Upper lobe of right lung (tissue), 1 donor: ENCODE measurements around the gene MPPED1. TPM values are rescaled to one million over a fixed set of nuclear protein-coding genes. Genes with fewer than 3 reads are reported as not detected.

Source experiments
- ATAC-seq: fragments of 200-7000 bp; cut with Tn5 transposase; one replicate; pipeline ENCODE4 v1.9.1; 2020; ENCODE audit warnings: mild to moderate bottlenecking, moderate library complexity
- DNase-seq: peaks from one replicate; pipeline ENCODE4 v3.0.0-alpha.2; 2020
- H3K27ac ChIP-seq: fragments of 200-600 bp; one replicate; pipeline ENCODE4 v1.8.0; 2022
- H3K27me3 ChIP-seq: fragments of 200-600 bp; one replicate; pipeline ENCODE4 v1.8.0; 2022; ENCODE audit warnings: mild to moderate bottlenecking
- H3K36me3 ChIP-seq: fragments of 200-600 bp; one replicate; pipeline ENCODE4 v1.8.0; 2022
- H3K4me1 ChIP-seq: fragments of 200-600 bp; one replicate; pipeline ENCODE4 v1.8.0; 2022
- H3K4me3 ChIP-seq: fragments of 200-600 bp; one replicate; pipeline ENCODE4 v1.8.0; 2022; ENCODE audit warnings: mild to moderate bottlenecking
- H3K9me3 ChIP-seq: fragments of 200-600 bp; one replicate; pipeline ENCODE4 v1.8.0; 2022
- intact Hi-C: fragments of 100-400 bp; cut with DNase I; formaldehyde crosslinking; loops from one replicate; pipeline ENCODE4 v1.11.0; 2022
- total RNA-seq: library from RNA; stranded (reverse); fragmentation: NEBNext Ultra II Directional; extraction: Animal tissue kit (Norgen Biotek cat#: 25700); gene quantifications from one replicate; pipeline ENCODE4 v1.2.1, GENCODE V29; 2021
- TF ChIP-seq, protein P1 (sequence below): fragments of 200-600 bp; IDR thresholded peaks from one replicate; pipeline ENCODE4 v1.8.0; 2022; ENCODE audit warnings: antibody characterized with exemption
- donor health status: DM: no; HTN: yes; CAD: no; lungs with severe emphysema.

MPPED1 gene
- total RNA-seq, 1 donor from 2014 or later = not detected

DNA sequence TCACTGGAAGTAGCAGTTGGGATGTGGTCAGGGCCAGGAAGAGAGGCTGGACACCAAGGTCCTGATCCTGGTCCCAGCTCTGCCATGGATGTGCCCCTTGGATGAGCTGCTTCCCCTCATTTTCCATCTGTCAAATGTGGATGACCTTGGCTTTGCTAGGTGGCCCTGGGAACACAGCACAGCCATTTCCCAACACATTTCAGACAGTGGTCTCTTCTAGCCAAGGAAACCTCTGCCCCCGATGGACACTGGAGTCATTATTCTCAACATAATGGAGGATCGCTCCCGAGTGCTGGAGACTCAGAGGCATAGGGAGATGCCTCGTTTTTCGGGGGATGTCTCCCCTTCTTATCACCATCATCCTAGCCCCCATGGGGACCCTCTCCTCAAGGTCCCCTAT is 13.6 kb upstream of the MPPED1 start:
- H3K36me3 ChIP-seq = no peaks in the 10 kb centered on the region
- ATAC-seq (no peak), DNase-seq (no peak)
- H3K27me3 ChIP-seq = peaks cover 23% of the 10 kb centered on the region
- H3K9me3 ChIP-seq = no peaks in the 10 kb centered on the region
- no peak overlapping the region for H3K27ac ChIP-seq
- H3K4me3 ChIP-seq = no peak overlapping the region
- H3K4me1 ChIP-seq = no peaks in the 10 kb centered on the region
- TF ChIP-seq, protein P1, sequence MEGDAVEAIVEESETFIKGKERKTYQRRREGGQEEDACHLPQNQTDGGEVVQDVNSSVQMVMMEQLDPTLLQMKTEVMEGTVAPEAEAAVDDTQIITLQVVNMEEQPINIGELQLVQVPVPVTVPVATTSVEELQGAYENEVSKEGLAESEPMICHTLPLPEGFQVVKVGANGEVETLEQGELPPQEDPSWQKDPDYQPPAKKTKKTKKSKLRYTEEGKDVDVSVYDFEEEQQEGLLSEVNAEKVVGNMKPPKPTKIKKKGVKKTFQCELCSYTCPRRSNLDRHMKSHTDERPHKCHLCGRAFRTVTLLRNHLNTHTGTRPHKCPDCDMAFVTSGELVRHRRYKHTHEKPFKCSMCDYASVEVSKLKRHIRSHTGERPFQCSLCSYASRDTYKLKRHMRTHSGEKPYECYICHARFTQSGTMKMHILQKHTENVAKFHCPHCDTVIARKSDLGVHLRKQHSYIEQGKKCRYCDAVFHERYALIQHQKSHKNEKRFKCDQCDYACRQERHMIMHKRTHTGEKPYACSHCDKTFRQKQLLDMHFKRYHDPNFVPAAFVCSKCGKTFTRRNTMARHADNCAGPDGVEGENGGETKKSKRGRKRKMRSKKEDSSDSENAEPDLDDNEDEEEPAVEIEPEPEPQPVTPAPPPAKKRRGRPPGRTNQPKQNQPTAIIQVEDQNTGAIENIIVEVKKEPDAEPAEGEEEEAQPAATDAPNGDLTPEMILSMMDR = no peak
- intact Hi-C loops = loop anchor here (10.0 kb wide), 1 partner anchor 427 kb away; no protein-coding TSS in a partner anchor

DNA sequence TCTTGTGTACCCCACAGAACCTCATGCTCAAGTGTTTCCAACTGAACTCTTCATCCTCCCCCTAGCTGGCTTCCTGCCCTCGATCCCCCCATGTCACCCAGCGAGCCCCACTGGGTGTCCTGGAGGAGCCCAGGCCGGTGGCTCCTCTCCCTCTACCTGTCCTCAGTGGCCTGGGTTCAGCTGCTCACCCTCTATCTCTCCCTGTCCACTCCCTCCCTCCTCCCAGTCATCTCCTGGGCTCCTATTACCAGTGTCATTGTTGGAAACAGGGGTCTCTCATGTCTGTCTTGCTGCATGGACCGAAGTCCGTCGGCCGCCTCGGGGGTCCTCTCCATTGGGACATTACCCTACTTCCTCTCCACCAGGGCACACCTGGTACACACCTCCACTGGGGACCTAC is 12.9 kb upstream of the MPPED1 start:
- H3K36me3 ChIP-seq = no peaks in the 10 kb centered on the region
- no peaks in the 10 kb centered on the region for H3K9me3 ChIP-seq
- ATAC-seq (no peak), DNase-seq (no peak)
- H3K4me1 ChIP-seq = no peaks in the 10 kb centered on the region
- intact Hi-C loops = loop anchor here (10.0 kb wide), 1 partner anchor 426 kb away; no protein-coding TSS in a partner anchor
- no peak overlapping the region for H3K27ac ChIP-seq
- H3K4me3 ChIP-seq = no peak overlapping the region
- H3K27me3 ChIP-seq = peaks cover 23% of the 10 kb centered on the region
- TF ChIP-seq, protein P1 = no peak

DNA sequence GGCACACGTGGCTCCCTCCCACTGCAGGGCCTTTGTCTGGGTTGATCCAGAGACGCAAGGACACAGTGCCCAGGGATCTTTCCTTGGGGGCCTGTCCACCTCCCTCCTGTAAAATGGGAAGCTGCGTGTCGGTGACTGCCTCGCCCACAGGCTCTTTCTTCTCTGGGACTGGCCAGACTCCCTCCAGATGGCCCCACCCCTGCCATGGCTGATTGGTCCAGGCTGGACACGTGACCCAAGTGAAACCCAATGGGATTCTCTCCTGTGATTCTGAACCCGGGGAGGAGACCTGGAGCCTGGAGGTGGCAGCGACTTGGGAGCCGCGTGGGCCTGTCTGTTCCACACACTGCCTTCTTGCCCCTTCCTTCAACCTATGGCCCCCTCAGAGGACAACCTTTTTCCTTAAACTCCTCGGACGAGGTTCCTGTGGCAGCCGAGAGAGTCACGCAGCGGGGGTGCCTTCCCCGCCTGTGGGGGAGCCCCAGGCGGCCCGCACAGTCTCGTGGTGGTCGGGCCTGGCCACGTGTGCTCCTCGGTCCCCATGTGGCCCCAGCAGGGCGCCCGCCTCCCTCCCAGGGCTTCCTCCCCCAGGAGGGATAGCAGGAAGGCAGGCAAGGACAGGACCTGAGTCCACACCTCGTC is 12.4 kb upstream of the MPPED1 start:
- ATAC-seq (no peak), DNase-seq (no peak)
- H3K4me1 ChIP-seq = no peaks in the 10 kb centered on the region
- H3K4me3 ChIP-seq = no peak overlapping the region
- TF ChIP-seq, protein P1 = no peak
- no peaks in the 10 kb centered on the region for H3K36me3 ChIP-seq
- no peak overlapping the region for H3K27ac ChIP-seq
- no peaks in the 10 kb centered on the region for H3K9me3 ChIP-seq
- intact Hi-C loops = loop anchor here (10.0 kb wide), 1 partner anchor 425 kb away; no protein-coding TSS in a partner anchor
- H3K27me3 ChIP-seq = peaks cover 23% of the 10 kb centered on the region

DNA sequence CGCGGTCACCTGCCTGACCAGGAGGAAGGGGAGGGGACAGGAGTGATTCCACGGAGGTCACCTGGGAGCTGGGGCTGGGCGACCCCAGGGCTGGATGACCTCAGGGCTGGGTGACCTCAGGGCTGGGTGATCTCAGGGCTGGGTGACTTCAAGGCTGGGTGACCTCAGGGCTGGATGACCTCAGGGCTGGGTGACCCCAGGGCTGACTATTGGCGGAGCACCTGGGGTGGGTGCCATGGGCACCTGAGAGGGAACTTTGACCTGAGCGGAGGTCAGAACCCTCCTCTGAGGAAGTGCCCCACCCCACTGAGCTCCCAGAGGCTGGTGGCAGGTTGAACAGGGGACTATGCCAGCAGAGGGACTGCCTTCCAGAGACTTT is 11.8 kb upstream of the MPPED1 start:
- DNase-seq (no peak), ATAC-seq (no peak)
- H3K36me3 ChIP-seq = no peaks in the 10 kb centered on the region
- intact Hi-C loops = loop anchor here (10.0 kb wide), 1 partner anchor 425 kb away; no protein-coding TSS in a partner anchor
- H3K4me1 ChIP-seq = no peaks in the 10 kb centered on the region
- no peaks in the 10 kb centered on the region for H3K9me3 ChIP-seq
- H3K27me3 ChIP-seq = peaks cover 23% of the 10 kb centered on the region
- H3K4me3 ChIP-seq = no peak overlapping the region
- no peak overlapping the region for H3K27ac ChIP-seq
- TF ChIP-seq, protein P1 = no peak

DNA sequence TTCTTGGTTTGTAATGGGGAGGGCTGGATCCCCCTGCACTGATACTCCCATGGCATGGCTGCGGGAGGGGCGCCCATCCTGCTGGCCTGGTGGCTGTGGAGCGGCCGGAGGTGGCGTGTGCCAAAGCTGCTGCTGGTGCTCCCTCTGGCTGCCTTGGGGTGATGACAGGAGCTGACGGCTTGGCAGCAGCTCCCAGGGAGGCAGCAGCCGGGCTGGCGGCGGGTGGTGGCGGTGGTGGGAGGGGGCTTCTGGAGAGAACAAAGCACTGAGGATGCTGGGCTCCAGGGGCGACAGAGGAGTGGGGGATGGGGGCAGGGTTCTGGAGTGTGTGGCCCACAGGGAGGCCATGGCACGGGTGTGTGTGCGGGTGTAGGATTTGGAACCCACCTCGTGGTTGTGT is 11.4 kb upstream of the MPPED1 start:
- DNase-seq = no peak
- no peak overlapping the region for H3K4me3 ChIP-seq
- intact Hi-C loops = no loop called here
- no peaks in the 10 kb centered on the region for H3K9me3 ChIP-seq
- no peaks in the 10 kb centered on the region for H3K4me1 ChIP-seq
- no peak for ATAC-seq
- no peak overlapping the region for H3K27ac ChIP-seq
- H3K27me3 ChIP-seq = peaks cover 23% of the 10 kb centered on the region
- TF ChIP-seq, protein P1 = no peak
- no peaks in the 10 kb centered on the region for H3K36me3 ChIP-seq
